ENCODE data around the gene AUH.

Gene AUH

GRCh38 chr9:91212596-91213243 lies 149.0 kb downstream of the AUH start:
- TF ChIP-seq GATA2 (IDR thresholded peaks at IDR 0.05; ENCODE audit: low read depth, low read length) (no peak), GATA3 (IDR thresholded peaks at IDR 0.05; ENCODE audit: low read depth, low read length) (no peak)

- no peak for TF ChIP-seq GATA3 (IDR thresholded peaks at IDR 0.05; ENCODE audit: low read depth, low read length)
- no peak for TF ChIP-seq GATA2 (IDR thresholded peaks at IDR 0.05; ENCODE audit: low read depth, low read length)
Observed at GRCh38 chr9:91211919-91212318, 149.8 kb downstream of the AUH start.

- TF ChIP-seq GATA2 (IDR thresholded peaks at IDR 0.05; ENCODE audit: low read depth, low read length), result no peak
Observed at GRCh38 chr9:91211414-91211813, 150.3 kb downstream of the AUH start.

- TF ChIP-seq GATA2 (IDR thresholded peaks at IDR 0.05; ENCODE audit: low read depth, low read length) (no peak; the same call in 1 of the 2 replicates), GATA3 (IDR thresholded peaks at IDR 0.05; ENCODE audit: low read depth, low read length) (no peak)
Observed at GRCh38 chr9:91210318-91210717, 151.4 kb downstream of the AUH start.

- TF ChIP-seq GATA3 (IDR thresholded peaks at IDR 0.05; ENCODE audit: low read depth, low read length), result no peak
- TF ChIP-seq GATA2 (IDR thresholded peaks at IDR 0.05; ENCODE audit: low read depth, low read length), result no peak
Observed at GRCh38 chr9:91208837-91209236, 152.9 kb downstream of the AUH start.

- no peak for TF ChIP-seq GATA2 (IDR thresholded peaks at IDR 0.05; ENCODE audit: low read depth, low read length)
- no peak for TF ChIP-seq GATA3 (IDR thresholded peaks at IDR 0.05; ENCODE audit: low read depth, low read length)
Observed at GRCh38 chr9:91208419-91208745, 153.3 kb downstream of the AUH start.

- TF ChIP-seq GATA3 (IDR thresholded peaks at IDR 0.05; ENCODE audit: low read depth, low read length) (no peak), GATA2 (IDR thresholded peaks at IDR 0.05; ENCODE audit: low read depth, low read length) (no peak)
Observed at GRCh38 chr9:91207729-91208418, 153.8 kb downstream of the AUH start.

- TF ChIP-seq GATA2 (IDR thresholded peaks at IDR 0.05; ENCODE audit: low read depth, low read length) (no peak), GATA3 (IDR thresholded peaks at IDR 0.05; ENCODE audit: low read depth, low read length) (no peak)
Observed at GRCh38 chr9:91207397-91207728, 154.4 kb downstream of the AUH start.

- TF ChIP-seq GATA2 (IDR thresholded peaks at IDR 0.05; ENCODE audit: low read depth, low read length), result no peak
- TF ChIP-seq GATA3 (IDR thresholded peaks at IDR 0.05; ENCODE audit: low read depth, low read length), result no peak
Observed at GRCh38 chr9:91206806-91207205, 154.9 kb downstream of the AUH start.

- TF ChIP-seq GATA3 (IDR thresholded peaks at IDR 0.05; ENCODE audit: low read depth, low read length) (no peak), GATA2 (IDR thresholded peaks at IDR 0.05; ENCODE audit: low read depth, low read length) (no peak)
Observed at GRCh38 chr9:91202736-91203283, 158.9 kb downstream of the AUH start.

- no peak for TF ChIP-seq GATA2 (IDR thresholded peaks at IDR 0.05; ENCODE audit: low read depth, low read length)
- TF ChIP-seq GATA3 (IDR thresholded peaks at IDR 0.05; ENCODE audit: low read depth, low read length), result no peak
Observed at GRCh38 chr9:91200692-91201336, 160.9 kb downstream of the AUH start.

GRCh38 chr9:91199739-91200497 lies 161.8 kb downstream of the AUH start:
- TF ChIP-seq GATA3 (IDR thresholded peaks at IDR 0.05; ENCODE audit: low read depth, low read length) (no peak), GATA2 (IDR thresholded peaks at IDR 0.05; ENCODE audit: low read depth, low read length) (no peak)

- TF ChIP-seq GATA3 (IDR thresholded peaks at IDR 0.05; ENCODE audit: low read depth, low read length) (no peak), GATA2 (IDR thresholded peaks at IDR 0.05; ENCODE audit: low read depth, low read length) (no peak)
Observed at GRCh38 chr9:91198405-91198804, 163.3 kb downstream of the AUH start.
